ENCODE data around the gene ZDHHC7.

DNA sequence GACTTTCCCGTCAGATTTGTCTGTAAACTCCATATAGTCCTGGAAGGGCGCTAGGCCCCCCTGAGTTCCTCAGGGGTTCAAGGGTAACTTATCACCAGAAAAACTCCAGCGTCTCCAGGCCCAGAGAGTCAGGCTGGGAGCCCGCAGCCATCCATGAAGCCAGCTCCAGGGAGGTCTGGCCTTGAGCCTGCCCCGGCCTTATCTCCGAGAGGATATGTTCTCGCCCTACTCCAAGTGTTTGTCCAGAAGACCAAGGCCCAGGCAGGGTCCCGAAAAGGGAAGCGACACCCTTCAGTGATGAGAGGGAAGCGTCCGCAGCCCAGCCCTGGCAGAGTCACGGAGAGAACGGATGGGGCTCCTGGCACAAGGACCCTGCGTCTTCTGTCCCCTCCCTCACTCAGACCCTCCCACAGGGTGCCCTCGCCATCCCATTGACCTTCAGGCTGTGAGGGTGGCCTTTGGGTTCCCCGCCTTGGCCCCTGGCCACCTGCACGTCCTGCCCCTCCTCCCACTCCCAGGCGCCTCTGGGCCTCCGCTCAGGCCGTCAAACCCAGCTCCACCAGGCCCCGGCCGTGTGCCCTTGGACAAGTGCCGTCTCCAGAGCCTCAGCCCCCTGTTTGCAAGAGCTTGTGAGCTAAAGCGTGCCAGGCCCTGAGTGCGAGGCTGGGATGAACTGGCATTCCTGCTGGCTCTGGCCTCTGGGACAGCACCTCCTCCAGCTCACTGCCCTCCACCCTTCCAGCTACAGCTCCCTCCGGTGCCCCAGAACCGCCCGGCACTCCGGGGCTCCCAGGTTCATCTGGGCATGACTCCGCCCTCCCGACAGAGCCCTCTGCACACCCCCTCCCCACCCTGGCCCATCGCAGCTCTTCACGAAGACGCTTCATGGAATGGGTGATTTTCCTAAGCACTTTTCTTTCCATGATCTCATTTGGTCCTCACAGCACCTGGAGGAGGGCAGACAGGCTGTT, 83.4 kb downstream of the ZDHHC7 start:
- no peak for TF ChIP-seq POLR2A (IDR thresholded peaks at IDR 0.05)
- TF ChIP-seq, protein P1, sequence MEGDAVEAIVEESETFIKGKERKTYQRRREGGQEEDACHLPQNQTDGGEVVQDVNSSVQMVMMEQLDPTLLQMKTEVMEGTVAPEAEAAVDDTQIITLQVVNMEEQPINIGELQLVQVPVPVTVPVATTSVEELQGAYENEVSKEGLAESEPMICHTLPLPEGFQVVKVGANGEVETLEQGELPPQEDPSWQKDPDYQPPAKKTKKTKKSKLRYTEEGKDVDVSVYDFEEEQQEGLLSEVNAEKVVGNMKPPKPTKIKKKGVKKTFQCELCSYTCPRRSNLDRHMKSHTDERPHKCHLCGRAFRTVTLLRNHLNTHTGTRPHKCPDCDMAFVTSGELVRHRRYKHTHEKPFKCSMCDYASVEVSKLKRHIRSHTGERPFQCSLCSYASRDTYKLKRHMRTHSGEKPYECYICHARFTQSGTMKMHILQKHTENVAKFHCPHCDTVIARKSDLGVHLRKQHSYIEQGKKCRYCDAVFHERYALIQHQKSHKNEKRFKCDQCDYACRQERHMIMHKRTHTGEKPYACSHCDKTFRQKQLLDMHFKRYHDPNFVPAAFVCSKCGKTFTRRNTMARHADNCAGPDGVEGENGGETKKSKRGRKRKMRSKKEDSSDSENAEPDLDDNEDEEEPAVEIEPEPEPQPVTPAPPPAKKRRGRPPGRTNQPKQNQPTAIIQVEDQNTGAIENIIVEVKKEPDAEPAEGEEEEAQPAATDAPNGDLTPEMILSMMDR (IDR thresholded peaks at IDR 0.05): no peak

All from body of pancreas (tissue), 4 donors.